HEK293 (cell line): ENCODE data around the gene SEMA6A.

Source experiments
- CTCF ChIP-seq: fragments of 450-650 bp; formaldehyde crosslinking; IDR thresholded peaks from 2 replicates; pipeline ENCODE4 v1.5.1; 2016; ENCODE audit warnings: missing biosample characterization, missing genetic modification characterization
- HOXA7 ChIP-seq: sonication (generic); formaldehyde crosslinking; IDR thresholded peaks from 2 replicates; pipeline ENCODE4 v1.8.1; 2022; ENCODE audit warnings: missing genetic modification reagents, borderline replicate concordance
- YY1 ChIP-seq: fragments of 450-650 bp; formaldehyde crosslinking; IDR thresholded peaks from 2 replicates; pipeline ENCODE4 v1.5.1; 2018; ENCODE audit warnings: missing biosample characterization, missing genetic modification characterization
- ZBTB48 ChIP-seq: fragments of 450-650 bp; formaldehyde crosslinking; IDR thresholded peaks from 2 replicates; pipeline ENCODE4 v1.5.1; 2016; ENCODE audit warnings: missing biosample characterization, missing genetic modification characterization
- ZNF10 ChIP-seq: fragments of 450-650 bp; formaldehyde crosslinking; IDR thresholded peaks from 2 replicates; pipeline ENCODE4 v1.5.1; 2017; ENCODE audit warnings: missing biosample characterization, missing genetic modification characterization
- ZNF24 ChIP-seq: fragments of 450-650 bp; formaldehyde crosslinking; IDR thresholded peaks from 2 replicates; pipeline ENCODE4 v1.5.1; 2016; ENCODE audit warnings: missing biosample characterization, missing genetic modification characterization
- ZNF514 ChIP-seq: fragments of 450-650 bp; formaldehyde crosslinking; IDR thresholded peaks from 2 replicates; pipeline ENCODE4 v1.5.1; 2016; ENCODE audit warnings: missing biosample characterization, missing genetic modification characterization
- ZNF623 ChIP-seq: fragments of 450-650 bp; formaldehyde crosslinking; IDR thresholded peaks from 2 replicates; pipeline ENCODE4 v1.5.1; 2016; ENCODE audit warnings: missing biosample characterization, missing genetic modification characterization
- ZSCAN4 ChIP-seq: fragments of 450-650 bp; formaldehyde crosslinking; IDR thresholded peaks from 2 replicates; pipeline ENCODE4 v1.5.1; 2017; ENCODE audit warnings: missing biosample characterization, missing genetic modification characterization
- TF ChIP-seq, protein P1 (sequence below): fragments of 450-650 bp; formaldehyde crosslinking; IDR thresholded peaks from 2 replicates; pipeline ENCODE4; 2016; ENCODE audit warnings: missing biosample characterization, missing genetic modification characterization
- TF ChIP-seq, protein P2 (sequence below): IDR thresholded peaks from 2 replicates; pipeline ENCODE4 v1.6.1; 2011; ENCODE audit warnings: mild to moderate bottlenecking, low read depth, low read length, borderline replicate concordance
- TF ChIP-seq, protein P3 (sequence below): sonication (generic); formaldehyde crosslinking; IDR thresholded peaks from 2 replicates; pipeline ENCODE4 v1.8.1; 2022; ENCODE audit warnings: mild to moderate bottlenecking, moderate library complexity, missing genetic modification reagents

DNA sequence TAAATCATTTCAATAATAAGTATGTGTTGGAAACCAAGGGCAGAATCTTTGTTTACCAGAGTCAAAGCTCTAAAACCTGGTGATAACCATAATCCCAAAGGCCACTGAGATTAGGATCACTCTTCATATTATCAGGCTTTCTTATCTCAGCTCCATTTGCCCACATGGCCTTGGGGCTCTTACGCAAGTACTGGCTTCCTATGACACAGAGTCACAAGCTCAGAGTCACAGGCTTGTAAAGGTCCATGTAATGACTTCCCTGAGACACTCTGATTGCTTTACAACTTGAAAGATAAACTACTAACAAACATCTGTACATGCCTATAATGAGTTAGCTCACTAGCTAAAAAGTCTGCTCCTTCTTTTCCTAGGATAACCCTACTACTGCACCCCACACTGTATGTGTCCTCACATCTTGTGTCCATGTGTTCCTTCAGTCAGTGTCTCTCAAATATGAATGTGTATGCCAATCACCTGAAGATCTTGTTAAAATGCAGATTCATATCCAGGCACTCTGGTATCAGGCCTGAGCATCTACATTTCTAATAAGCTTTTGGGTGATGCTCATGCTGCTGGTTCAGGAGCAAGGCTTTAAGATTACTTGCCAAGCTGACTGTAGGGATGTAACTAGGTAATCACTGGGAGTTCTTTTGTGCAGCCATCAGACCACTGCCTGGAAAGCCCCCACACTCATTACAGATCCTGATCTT lies 28.4 kb downstream of the SEMA6A start:
- TF ChIP-seq ZNF623 (tag by site-specific recombination) (no peak), CTCF (tag by site-specific recombination) (no peak), ZNF514 (tag by site-specific recombination) (no peak), YY1 (tag by site-specific recombination) (no peak), ZSCAN4 (tag by site-specific recombination) (no peak), HOXA7 (CRISPR knock-in tag) (no peak), ZNF24 (peak; percentile 91), ZNF10 (no peak), ZBTB48 (no peak)
- TF ChIP-seq, protein P1, sequence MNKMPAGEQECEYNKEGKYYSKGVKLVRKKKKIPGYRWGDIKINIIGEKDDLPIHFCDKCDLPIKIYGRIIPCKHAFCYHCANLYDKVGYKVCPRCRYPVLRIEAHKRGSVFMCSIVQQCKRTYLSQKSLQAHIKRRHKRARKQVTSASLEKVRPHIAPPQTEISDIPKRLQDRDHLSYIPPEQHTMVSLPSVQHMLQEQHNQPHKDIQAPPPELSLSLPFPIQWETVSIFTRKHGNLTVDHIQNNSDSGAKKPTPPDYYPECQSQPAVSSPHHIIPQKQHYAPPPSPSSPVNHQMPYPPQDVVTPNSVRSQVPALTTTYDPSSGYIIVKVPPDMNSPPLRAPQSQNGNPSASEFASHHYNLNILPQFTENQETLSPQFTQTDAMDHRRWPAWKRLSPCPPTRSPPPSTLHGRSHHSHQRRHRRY (tag by site-specific recombination), result no peak
- TF ChIP-seq, protein P2, sequence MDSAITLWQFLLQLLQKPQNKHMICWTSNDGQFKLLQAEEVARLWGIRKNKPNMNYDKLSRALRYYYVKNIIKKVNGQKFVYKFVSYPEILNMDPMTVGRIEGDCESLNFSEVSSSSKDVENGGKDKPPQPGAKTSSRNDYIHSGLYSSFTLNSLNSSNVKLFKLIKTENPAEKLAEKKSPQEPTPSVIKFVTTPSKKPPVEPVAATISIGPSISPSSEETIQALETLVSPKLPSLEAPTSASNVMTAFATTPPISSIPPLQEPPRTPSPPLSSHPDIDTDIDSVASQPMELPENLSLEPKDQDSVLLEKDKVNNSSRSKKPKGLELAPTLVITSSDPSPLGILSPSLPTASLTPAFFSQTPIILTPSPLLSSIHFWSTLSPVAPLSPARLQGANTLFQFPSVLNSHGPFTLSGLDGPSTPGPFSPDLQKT, result no peak
- TF ChIP-seq, protein P3, sequence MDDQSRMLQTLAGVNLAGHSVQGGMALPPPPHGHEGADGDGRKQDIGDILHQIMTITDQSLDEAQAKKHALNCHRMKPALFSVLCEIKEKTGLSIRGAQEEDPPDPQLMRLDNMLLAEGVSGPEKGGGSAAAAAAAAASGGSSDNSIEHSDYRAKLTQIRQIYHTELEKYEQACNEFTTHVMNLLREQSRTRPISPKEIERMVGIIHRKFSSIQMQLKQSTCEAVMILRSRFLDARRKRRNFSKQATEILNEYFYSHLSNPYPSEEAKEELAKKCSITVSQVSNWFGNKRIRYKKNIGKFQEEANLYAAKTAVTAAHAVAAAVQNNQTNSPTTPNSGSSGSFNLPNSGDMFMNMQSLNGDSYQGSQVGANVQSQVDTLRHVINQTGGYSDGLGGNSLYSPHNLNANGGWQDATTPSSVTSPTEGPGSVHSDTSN (CRISPR knock-in tag), result no peak
